Activated CD4-positive, alpha-beta T cell treated with anti-CD3 and anti-CD28 coated beads, Interleukin-2, amount 10 ng/mL, durations not matched to agents 7 days and 5 days (primary cell): ENCODE results near the gene ARHGDIA. TPM values are rescaled to one million over a fixed set of nuclear protein-coding genes. Genes with fewer than 3 reads are reported as not detected.

Source experiments
- CTCF ChIA-PET: fragments of 350-600 bp; sonication (Branson Sonifier 250); formaldehyde crosslinking; loops from one replicate; lab custom pipeline; 2021; ENCODE audit warnings: antibody characterized with exemption; lab: Charles Lee
- POLR2A ChIA-PET: fragments of 350-600 bp; sonication (Branson Sonifier 250); formaldehyde crosslinking; loops from one replicate; lab custom pipeline; 2021; ENCODE audit warnings: antibody characterized with exemption; lab: Charles Lee
- DNase-seq: peaks from one replicate; pipeline ENCODE4 v3.0.0-alpha.2; 2020
- H3K27ac Mint-ChIP-seq: one replicate; pipeline ENCODE4 v1.8.0; 2021; ENCODE audit warnings: mild to moderate bottlenecking, moderate library complexity, mixed read lengths
- H3K27me3 Mint-ChIP-seq: one replicate; pipeline ENCODE4 v1.8.0; 2021; ENCODE audit warnings: mixed read lengths
- H3K36me3 Mint-ChIP-seq: one replicate; pipeline ENCODE4 v1.8.0; 2021; ENCODE audit warnings: low read depth, mixed read lengths
- H3K4me1 Mint-ChIP-seq: one replicate; pipeline ENCODE4 v1.8.0; 2021; ENCODE audit warnings: mixed read lengths
- H3K4me3 Mint-ChIP-seq: one replicate; pipeline ENCODE4 v1.8.0; 2021; ENCODE audit warnings: mild to moderate bottlenecking, moderate library complexity, mixed read lengths
- H3K9me3 Mint-ChIP-seq: one replicate; pipeline ENCODE4 v1.8.0; 2021; ENCODE audit warnings: mixed read lengths
- total RNA-seq, 2 experiments: library from RNA; stranded (reverse); gene quantifications; one replicate each; pipeline ENCODE4 v1.2.3, GENCODE V29; 2021

ARHGDIA gene
- total RNA-seq, 2 experiments from 2014 or later: 654 to 714 TPM

DNA sequence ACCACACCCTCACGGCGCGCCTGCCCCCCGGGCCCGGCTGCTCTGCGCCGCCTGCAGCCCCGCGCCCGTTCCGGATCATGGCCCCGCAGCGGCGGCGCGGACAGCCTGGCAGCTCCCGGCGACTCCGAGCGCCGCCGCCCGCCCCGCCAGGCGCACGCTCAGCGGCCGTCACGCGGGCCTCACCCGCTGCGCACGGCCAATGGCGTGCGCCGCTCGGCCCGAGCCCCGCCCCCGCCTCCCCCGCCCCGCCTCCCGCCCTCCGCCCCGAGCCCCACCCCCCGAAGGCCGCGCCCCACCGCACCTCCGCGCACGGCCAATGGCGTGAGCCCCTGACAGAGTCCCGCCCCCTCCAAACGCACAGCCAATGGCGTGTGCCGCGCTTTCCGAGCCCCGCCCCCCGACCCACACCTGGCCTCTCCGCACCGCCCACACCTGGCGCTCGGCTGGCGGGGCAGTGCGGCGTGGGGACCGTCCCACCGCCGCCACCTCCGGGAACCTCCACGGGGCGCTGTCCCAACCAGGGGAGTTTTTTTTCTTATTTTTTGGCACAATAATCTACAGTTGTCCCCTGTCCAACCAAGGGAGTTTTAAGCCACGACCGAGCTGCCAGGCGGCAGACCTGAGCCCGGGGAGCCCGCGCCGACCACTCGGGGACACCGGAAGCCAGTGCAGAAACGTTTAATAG lies 40.3 kb upstream of the ARHGDIA start, which contains the start of gene PCYT2:
Gene PCYT2, minus strand, starts transcription at position 123 of the 685 bp plus-strand sequence. Its CDS starts 44 bp downstream, at position 79.
- Mint-ChIP-seq H3K4me1 (peaks cover 23% of the 10 kb centered on the region), H3K9me3 (no peaks in the 10 kb centered on the region), H3K27ac (peak within 1 kb of the TSS; percentile 81), H3K27me3 (no peaks in the 10 kb centered on the region), H3K36me3 (peaks cover 21% of the 10 kb centered on the region), H3K4me3 (peak within 1 kb of the TSS; percentile 88)
- DNase-seq: peak; percentile 93
- CTCF ChIA-PET: interaction anchor here (1.3 to 3.7 kb wide), 2 partner anchors 15 to 71 kb away, joined by 5 to 15 read pairs; partner anchors contain the start of gene MAFG
- POLR2A ChIA-PET: no interaction called here

DNA sequence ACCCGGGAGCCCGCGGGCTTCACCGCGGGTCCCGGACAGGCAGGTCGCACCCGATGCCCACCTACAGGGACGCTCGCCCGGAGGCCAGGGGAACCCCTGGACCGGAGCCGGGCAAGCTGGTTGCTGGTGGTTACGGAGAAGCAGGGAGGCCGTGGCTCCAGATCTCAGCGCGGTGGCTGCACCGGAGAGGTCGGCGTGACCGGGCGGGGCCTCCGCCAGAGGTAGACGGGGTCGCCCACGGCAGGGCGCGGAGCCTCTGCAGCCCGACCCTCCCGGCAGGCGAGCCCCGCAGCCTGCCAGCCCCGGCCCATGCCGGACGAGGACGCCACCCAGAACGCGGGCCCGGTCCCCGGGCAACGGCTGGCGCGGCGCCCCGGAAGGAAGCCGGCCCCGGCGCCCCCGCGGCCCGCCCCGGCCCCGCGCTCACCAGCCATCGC lies 39.7 kb upstream of the ARHGDIA start:
- ChIA-PET CTCF (interaction anchor here (0.8 to 3.7 kb wide), 2 partner anchors 9 to 16 kb away, joined by 3 to 15 read pairs; partner anchors contain the start of gene MAFG), POLR2A (no interaction called here)
- Mint-ChIP-seq H3K36me3 (peaks cover 17% of the 10 kb centered on the region), H3K4me1 (peaks cover 19% of the 10 kb centered on the region), H3K27ac (no peak overlapping the region), H3K27me3 (no peaks in the 10 kb centered on the region), H3K4me3 (peak overlapping the region; percentile 88), H3K9me3 (no peaks in the 10 kb centered on the region)
- peak; percentile 21 for DNase-seq

DNA sequence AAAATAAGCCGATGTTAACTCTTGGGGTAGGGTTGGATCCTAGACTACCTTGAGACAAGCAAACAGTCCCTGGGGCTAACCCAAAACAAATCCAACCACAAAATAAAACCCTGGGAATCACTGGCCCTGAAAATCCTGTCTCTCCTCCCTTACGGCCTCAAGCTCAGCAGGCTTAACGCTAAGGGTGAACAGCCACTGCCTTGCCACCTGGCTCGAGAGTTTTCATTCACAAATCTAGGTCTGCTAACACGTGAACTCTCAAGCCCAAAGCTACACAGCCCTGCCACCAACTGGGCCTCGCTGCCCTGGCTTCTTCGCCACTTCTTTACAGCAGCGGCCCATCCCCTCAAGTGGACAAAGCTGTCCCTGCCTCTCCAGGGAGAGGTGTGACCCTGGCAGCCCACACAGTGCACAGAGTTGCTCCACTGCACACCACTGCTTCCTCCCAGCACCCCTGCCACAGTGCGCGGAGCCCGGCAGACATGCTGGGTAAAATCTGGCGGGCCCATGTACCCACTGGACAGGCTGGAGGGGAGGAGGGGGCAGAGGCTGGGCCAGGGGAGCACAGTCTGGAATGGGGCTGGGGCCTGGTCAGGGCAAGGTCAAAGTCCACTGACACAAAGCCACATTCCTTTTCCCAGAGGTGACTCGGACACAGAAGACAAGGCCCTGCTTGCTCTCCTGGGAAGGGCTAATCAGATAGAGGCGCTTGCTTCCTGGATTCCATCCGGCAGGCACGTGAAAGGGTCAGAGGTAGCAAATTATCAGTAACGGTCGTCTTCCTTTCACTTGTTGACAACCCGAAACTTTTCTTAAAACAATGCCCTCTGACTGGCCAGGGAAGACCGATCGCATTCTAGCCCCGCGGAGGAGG lies 39.1 kb upstream of the ARHGDIA start:
- Mint-ChIP-seq H3K36me3 (peaks cover 14% of the 10 kb centered on the region), H3K27me3 (no peaks in the 10 kb centered on the region), H3K4me3 (peak overlapping the region; percentile 88), H3K27ac (peak overlapping the region; percentile 81), H3K4me1 (peaks cover 17% of the 10 kb centered on the region), H3K9me3 (no peaks in the 10 kb centered on the region)
- ChIA-PET CTCF (interaction anchor here (0.8 to 3.7 kb wide), 4 partner anchors 10 to 208 kb away, joined by 3 to 15 read pairs (median 4); partner anchors contain the start of gene MAFG), POLR2A (no interaction called here)
- no peak for DNase-seq

DNA sequence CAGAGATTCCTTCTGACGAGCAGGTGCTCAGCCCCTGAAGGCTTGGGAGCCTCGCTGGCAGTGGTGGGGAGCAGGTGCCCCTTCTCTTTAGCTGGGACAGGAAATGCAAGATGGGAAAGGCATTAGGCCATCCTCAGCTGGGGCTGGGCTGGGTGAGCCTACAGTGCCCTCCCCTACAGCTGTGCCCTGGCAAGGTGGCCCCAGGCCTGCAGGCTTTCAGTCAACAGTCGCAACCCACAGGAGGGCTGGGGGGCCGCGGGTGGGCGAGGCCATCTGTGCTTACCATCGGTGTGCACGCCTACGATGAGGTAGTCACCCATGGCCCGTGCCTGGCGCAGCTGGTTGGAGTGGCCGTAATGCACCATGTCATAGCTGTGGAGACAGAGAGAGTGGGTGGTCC lies 38.1 kb upstream of the ARHGDIA start:
- no peak for DNase-seq
- Mint-ChIP-seq H3K27ac (no peak overlapping the region), H3K9me3 (no peaks in the 10 kb centered on the region), H3K4me3 (no peak overlapping the region), H3K4me1 (peaks cover 15% of the 10 kb centered on the region), H3K27me3 (no peaks in the 10 kb centered on the region), H3K36me3 (peaks cover 10% of the 10 kb centered on the region)
- ChIA-PET CTCF (interaction anchor here (0.6 to 1.2 kb wide), 3 partner anchors 17 to 600 kb away, joined by 3 to 4 read pairs (median 3); no protein-coding TSS in a partner anchor), POLR2A (no interaction called here)

DNA sequence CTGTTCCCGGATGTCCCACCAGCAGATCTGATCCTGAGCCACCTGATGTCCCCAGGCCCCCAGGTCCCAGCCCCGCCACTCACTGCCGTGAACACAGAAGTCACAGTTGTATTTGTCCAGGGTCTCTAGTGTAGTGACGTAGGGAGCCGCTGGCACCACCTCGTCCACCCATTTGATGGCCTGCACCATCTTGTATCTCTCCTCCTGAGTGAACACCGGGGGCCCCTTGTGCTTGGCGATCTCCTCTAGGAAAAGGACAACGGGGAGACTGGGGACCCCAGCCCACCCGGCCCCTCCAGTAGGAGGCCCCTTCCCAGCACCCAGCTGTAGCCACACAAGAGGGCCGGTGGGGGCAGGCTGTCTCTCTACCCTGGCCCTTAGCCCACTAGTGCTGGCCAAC lies 37.7 kb upstream of the ARHGDIA start:
- Mint-ChIP-seq H3K9me3 (no peaks in the 10 kb centered on the region), H3K36me3 (peaks cover 9% of the 10 kb centered on the region), H3K27ac (no peak overlapping the region), H3K27me3 (no peaks in the 10 kb centered on the region), H3K4me3 (no peak overlapping the region), H3K4me1 (peaks cover 15% of the 10 kb centered on the region)
- CTCF ChIA-PET: interaction anchor here (1.2 kb wide), 1 partner anchor 207 kb away, joined by 3 read pairs; no protein-coding TSS in a partner anchor
- POLR2A ChIA-PET: no interaction called here
- no peak for DNase-seq

DNA sequence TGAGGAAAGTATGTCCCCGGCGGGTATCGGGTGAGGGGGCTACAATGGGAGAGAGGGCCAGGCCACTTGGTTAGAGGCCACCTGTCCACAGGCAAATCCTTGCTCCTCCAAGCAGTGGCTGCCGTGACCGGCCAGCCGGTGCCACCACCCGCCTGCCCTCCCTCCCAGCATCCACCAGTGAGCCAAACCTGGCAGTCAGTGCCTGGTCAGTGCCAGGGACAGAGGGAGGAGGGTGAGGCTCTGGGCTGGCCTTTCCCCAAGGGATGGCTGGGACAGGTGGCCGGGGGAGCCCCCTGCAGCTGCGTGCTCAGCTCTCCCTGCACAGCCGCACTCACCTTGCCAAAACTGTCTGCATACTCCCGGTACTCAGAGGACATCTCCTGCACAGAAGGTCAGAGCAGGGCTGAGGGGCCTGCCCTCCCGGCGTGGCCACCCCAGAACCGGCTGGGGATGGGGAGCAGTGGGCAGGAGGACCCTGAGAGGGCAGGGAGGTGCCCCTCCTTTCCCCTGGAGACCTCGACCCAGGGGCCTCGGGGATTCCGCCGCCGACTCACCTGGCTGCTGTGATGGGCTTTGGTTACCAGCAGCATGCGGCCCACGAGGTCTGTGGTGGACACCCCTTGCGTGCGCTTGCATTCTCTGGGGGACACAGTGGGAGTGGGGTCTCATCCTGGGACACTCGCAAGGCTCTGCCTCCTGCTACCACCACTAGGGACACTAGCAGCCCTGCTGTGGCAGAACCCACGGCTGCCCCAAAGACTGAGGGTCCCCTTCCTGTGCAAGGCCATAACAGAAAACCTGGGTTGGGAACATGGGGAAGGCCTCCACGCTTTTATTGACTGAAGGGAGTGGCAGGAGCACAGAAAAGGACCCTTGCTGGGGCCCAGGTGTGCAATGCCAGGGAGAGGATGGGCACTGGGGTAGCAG lies 36.3 kb upstream of the ARHGDIA start:
- CTCF ChIA-PET: interaction anchor here (0.6 to 0.7 kb wide), 2 partner anchors 19 to 841 kb away, joined by 3 read pairs; no protein-coding TSS in a partner anchor
- peaks cover 3% of the 10 kb centered on the region for H3K27me3 Mint-ChIP-seq

DNA sequence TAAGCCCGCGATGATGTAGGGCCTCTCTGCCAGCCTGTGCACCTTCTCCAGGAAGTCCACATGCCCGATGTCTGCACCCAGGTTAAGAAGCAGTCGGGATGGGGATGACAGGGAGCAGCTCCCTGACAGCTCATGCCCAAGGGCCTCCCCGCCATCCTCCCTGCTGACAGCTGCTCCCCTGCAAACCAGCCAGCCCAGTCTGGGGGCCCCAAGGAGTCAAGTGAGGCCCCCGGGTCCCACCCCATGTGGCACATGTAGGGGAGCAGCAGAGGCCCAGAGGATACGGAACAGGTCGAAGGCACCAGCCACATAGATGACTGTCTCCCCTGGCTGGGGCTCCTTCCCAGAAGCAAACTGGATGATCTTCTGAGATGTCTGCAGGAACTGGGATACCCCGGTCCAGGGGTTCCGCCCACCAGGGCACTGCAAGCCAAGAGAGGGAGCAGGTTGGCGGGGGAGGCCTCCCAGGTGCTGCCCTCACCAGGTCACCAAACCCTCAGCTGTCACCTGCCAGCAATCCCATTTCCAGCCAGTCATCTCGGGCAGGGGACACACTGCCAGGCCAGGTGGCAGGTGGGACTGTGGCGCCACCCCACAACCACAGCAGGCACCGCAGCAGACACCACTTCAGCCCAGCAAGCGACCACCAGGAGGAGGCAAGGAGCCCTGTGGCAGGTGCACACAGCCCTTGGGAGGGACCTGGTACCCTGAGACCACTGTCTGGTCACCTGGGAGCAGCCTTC lies 35.5 kb upstream of the ARHGDIA start:
- Mint-ChIP-seq H3K36me3 (no peaks in the 10 kb centered on the region), H3K4me3 (no peak overlapping the region), H3K27me3 (peaks cover 3% of the 10 kb centered on the region), H3K27ac (no peak overlapping the region), H3K4me1 (peaks cover 8% of the 10 kb centered on the region), H3K9me3 (no peaks in the 10 kb centered on the region)
- CTCF ChIA-PET: interaction anchor here (0.6 kb wide), 1 partner anchor 53 kb away, joined by 3 read pairs; no protein-coding TSS in a partner anchor
- POLR2A ChIA-PET: no interaction called here
- no peak for DNase-seq

More for the DNA sequence above, 36.3 kb upstream of the ARHGDIA start:
- no peak overlapping the region for H3K27ac Mint-ChIP-seq
- POLR2A ChIA-PET: no interaction called here
- no peaks in the 10 kb centered on the region for H3K36me3 Mint-ChIP-seq
- peaks cover 8% of the 10 kb centered on the region for H3K4me1 Mint-ChIP-seq
- no peak overlapping the region for H3K4me3 Mint-ChIP-seq
- H3K9me3 Mint-ChIP-seq: no peaks in the 10 kb centered on the region
- no peak for DNase-seq

DNA sequence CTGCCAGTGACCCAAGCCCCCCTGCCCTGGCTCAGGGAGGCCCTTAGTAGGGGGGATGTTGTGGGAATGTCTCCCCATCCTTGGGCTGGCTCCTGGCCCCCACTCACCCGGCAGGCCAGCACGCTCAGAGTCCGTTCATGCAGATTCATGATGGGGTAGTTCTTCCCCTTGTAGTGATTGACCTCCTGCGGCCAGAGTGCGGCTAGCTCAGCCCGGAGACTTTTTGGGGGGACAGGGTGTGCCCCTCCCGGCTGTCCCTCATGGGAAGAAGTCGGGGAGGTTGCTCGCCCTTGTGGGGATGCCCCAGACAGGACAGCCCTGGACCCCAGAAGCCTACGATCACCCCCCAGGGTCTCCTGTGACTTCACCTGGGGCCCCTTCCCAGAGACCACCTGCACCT lies 34.9 kb upstream of the ARHGDIA start:
- DNase-seq: no peak
- Mint-ChIP-seq H3K9me3 (no peaks in the 10 kb centered on the region), H3K27me3 (peaks cover 7% of the 10 kb centered on the region), H3K4me3 (no peak overlapping the region), H3K36me3 (peaks cover 3% of the 10 kb centered on the region), H3K4me1 (peaks cover 11% of the 10 kb centered on the region), H3K27ac (no peak overlapping the region)
- CTCF ChIA-PET: interaction anchor here (0.6 kb wide), 1 partner anchor 54 kb away, joined by 3 read pairs; no protein-coding TSS in a partner anchor
- POLR2A ChIA-PET: no interaction called here

DNA sequence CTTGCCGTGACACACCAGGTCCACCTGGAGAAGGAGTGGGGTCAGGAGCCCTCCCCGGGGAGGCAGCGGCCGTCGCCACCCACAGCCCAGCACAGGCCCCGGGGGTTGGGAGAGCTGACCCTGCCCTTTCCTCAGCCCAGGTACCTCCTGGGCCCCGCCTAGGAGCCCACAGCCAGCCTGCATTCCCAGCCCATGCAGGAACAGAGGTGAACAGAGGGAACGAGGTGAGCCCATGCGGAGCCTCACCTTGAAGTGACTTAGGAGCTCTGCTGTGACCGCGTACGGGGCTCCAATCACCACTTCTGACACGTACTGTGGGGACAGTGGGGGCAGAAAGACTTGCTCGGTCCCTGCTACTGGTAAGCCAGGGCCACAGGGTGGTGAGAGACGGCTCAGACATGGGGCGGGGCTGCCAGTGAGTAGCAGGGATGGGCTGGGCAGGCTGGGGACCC lies 34.3 kb upstream of the ARHGDIA start:
- ChIA-PET POLR2A (no interaction called here), CTCF (no interaction called here)
- Mint-ChIP-seq H3K36me3 (peaks cover 3% of the 10 kb centered on the region), H3K4me3 (no peak overlapping the region), H3K27ac (no peak overlapping the region), H3K9me3 (no peaks in the 10 kb centered on the region), H3K4me1 (peaks cover 14% of the 10 kb centered on the region), H3K27me3 (peaks cover 9% of the 10 kb centered on the region)
- no peak for DNase-seq

DNA sequence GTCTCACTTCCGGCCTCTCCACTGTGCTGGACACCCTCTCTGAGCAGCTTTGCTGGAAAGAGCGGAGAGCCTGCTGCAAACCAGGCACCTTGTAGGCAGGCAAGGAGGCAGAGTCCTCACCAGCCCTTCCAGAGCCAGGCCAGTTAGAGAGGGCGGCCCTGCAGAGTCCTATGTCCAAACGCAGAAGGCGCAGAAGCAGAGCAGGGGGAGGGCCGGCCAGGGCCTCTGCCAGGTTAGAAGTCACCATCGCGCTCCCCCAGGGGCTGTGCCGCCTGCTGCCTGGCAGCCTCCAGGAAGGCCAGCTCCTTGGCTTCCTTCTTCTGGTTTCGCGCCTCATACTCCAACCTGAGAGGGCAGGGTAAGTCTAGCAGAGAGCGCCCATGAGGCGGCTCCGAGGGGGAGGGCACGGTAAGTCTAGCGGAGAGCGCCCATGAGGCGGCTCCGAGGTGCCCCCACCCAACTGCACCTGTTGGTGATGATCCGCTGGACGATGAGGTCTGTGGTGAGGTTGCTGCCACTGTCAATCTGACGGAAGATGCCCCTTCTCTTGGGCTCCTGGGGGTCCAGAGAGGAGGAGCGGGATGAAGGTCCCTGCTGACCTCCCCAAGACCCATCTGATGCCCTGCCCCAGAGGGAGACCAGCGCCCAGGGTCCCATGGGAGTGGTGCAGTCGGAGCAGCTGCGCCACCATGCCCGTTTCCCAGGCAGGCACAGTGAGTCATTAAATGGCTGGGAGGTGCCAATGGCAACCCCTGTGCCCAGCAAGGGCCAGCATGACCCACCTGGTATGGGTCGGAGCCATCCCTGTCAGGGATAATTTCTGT lies 33.7 kb upstream of the ARHGDIA start:
- ChIA-PET CTCF (no interaction called here), POLR2A (no interaction called here)
- no peak for DNase-seq
- no peak overlapping the region for H3K27ac Mint-ChIP-seq
- no peaks in the 10 kb centered on the region for H3K9me3 Mint-ChIP-seq
- H3K4me1 Mint-ChIP-seq: peaks cover 10% of the 10 kb centered on the region
- H3K36me3 Mint-ChIP-seq: peaks cover 9% of the 10 kb centered on the region
- H3K27me3 Mint-ChIP-seq: peaks cover 9% of the 10 kb centered on the region
- H3K4me3 Mint-ChIP-seq: no peak overlapping the region
